Spleen (tissue), 7 donors: ENCODE data around the gene TP63.

Experiments used
- POLR2A ChIP-seq, 3 donors: fragments of 450-650 bp; IDR thresholded peaks; one replicate each; pipeline ENCODE4 v1.5.1; 2017; ENCODE audit warnings: antibody characterized with exemption in 3 of 3, mild to moderate bottlenecking in 1 of 3
- POLR2AphosphoS5 ChIP-seq, 3 donors: sonication (generic); formaldehyde crosslinking; IDR thresholded peaks; one replicate each; pipeline ENCODE4 v1.5.1; 2017; ENCODE audit warnings: antibody characterized with exemption in 3 of 3
- TF ChIP-seq, protein P1 (sequence below), 11 experiments: fragments of 200-600 bp in 7 of 11; fragments of 450-650 bp in 4 of 11; sonication (generic) in 4 of 11; IDR thresholded peaks in 8 of 11; conservative IDR thresholded peaks in 3 of 11; 1 replicate in 7 of 11; 2 replicates in 4 of 11; pipeline versions ENCODE4 v1.4.0 to v1.8.0; 2016 to 2021; ENCODE audit warnings: antibody characterized with exemption in 11 of 11, inconsistent platforms in 4 of 11, mild to moderate bottlenecking in 1 of 11
- donor health status: DM: no; HTN: no; CAD: no; lungs with moderate emphysema.
- donor health status: DM: no; HTN: no; CAD: no.
- donor health status: DM: no; HTN: no; CAD: no.

DNA sequence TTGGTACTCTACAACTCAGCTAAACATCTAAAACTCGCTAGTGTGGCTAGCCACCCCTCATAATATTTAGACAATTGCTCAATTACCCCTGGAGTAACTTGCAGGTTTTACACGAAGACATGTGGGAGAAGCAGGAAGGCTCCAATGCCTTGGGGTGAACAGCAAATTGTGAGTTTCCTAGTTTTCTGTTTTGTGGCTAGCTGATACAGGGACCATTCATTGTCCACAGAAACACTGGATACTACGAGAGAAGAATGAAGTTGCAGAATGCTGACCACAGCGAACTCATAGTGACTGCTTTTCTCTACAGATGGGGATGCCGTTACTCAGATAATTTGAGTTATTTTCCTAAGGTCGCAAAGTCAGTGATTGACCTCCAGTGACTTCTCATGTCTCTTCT is 276.6 kb downstream of the TP63 start:
- TF ChIP-seq, protein P1, sequence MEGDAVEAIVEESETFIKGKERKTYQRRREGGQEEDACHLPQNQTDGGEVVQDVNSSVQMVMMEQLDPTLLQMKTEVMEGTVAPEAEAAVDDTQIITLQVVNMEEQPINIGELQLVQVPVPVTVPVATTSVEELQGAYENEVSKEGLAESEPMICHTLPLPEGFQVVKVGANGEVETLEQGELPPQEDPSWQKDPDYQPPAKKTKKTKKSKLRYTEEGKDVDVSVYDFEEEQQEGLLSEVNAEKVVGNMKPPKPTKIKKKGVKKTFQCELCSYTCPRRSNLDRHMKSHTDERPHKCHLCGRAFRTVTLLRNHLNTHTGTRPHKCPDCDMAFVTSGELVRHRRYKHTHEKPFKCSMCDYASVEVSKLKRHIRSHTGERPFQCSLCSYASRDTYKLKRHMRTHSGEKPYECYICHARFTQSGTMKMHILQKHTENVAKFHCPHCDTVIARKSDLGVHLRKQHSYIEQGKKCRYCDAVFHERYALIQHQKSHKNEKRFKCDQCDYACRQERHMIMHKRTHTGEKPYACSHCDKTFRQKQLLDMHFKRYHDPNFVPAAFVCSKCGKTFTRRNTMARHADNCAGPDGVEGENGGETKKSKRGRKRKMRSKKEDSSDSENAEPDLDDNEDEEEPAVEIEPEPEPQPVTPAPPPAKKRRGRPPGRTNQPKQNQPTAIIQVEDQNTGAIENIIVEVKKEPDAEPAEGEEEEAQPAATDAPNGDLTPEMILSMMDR (IDR thresholded peaks at IDR 0.05 in 8 of 11, conservative IDR thresholded peaks at IDR 0.05 in 3 of 11) = no peak
- TF ChIP-seq POLR2A (IDR thresholded peaks at IDR 0.05) (no peak), POLR2AphosphoS5 (IDR thresholded peaks at IDR 0.05) (no peak)
